ENCODE results near the gene SYT7.

DNA sequence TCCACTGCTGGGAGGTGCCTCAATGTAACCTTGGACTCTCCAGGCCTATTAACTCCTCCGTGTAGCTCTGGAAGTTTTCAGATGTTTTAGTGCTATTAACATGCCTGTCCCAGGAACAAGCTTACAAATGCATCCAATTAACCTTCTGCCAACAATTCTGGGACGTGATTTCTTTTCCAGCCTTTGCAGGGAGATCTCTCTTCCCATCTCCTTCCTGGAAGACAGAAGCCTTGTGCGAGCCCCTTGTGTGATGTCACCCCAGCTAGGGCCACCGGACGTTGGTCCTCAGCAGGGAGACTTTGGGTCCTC is 47.7 kb upstream of the SYT7 start:
- TF ChIP-seq JUND (IDR thresholded peaks at IDR 0.05; ENCODE audit: low read depth, low read length), result no peak
- TF ChIP-seq EZH2 (IDR thresholded peaks at IDR 0.05; ENCODE audit: borderline replicate concordance, control insufficient read depth, low read depth, low read length), result no peak
- no peak for TF ChIP-seq JUNB (IDR thresholded peaks at IDR 0.05)
- TF ChIP-seq, protein P1, sequence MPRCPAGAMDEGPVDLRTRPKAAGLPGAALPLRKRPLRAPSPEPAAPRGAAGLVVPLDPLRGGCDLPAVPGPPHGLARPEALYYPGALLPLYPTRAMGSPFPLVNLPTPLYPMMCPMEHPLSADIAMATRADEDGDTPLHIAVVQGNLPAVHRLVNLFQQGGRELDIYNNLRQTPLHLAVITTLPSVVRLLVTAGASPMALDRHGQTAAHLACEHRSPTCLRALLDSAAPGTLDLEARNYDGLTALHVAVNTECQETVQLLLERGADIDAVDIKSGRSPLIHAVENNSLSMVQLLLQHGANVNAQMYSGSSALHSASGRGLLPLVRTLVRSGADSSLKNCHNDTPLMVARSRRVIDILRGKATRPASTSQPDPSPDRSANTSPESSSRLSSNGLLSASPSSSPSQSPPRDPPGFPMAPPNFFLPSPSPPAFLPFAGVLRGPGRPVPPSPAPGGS (IDR thresholded peaks at IDR 0.05; ENCODE audit: borderline replicate concordance, insufficient read depth, low read depth, low read length, poor library complexity, severe bottlenecking), result no peak
- TF ChIP-seq POLR2A (IDR thresholded peaks at IDR 0.05; ENCODE audit: low read depth, low read length), result no peak
- no peak for TF ChIP-seq SIN3A (IDR thresholded peaks at IDR 0.05; ENCODE audit: low read depth, low read length)
- TF ChIP-seq MYC (IDR thresholded peaks at IDR 0.05; ENCODE audit: insufficient read depth, insufficient read length, insufficient replicate concordance, low read length, severe bottlenecking), result no peak
- TF ChIP-seq, protein P2, sequence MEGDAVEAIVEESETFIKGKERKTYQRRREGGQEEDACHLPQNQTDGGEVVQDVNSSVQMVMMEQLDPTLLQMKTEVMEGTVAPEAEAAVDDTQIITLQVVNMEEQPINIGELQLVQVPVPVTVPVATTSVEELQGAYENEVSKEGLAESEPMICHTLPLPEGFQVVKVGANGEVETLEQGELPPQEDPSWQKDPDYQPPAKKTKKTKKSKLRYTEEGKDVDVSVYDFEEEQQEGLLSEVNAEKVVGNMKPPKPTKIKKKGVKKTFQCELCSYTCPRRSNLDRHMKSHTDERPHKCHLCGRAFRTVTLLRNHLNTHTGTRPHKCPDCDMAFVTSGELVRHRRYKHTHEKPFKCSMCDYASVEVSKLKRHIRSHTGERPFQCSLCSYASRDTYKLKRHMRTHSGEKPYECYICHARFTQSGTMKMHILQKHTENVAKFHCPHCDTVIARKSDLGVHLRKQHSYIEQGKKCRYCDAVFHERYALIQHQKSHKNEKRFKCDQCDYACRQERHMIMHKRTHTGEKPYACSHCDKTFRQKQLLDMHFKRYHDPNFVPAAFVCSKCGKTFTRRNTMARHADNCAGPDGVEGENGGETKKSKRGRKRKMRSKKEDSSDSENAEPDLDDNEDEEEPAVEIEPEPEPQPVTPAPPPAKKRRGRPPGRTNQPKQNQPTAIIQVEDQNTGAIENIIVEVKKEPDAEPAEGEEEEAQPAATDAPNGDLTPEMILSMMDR (IDR thresholded peaks at IDR 0.05 in 2 of 3, conservative IDR thresholded peaks at IDR 0.05 in 1 of 3; ENCODE audit: control insufficient read depth in 2 of 3, extremely low read depth in 1 of 3, insufficient read depth in 1 of 3, low read depth in 3 of 3, low read length in 3 of 3), result no peak
- TF ChIP-seq, protein P3, sequence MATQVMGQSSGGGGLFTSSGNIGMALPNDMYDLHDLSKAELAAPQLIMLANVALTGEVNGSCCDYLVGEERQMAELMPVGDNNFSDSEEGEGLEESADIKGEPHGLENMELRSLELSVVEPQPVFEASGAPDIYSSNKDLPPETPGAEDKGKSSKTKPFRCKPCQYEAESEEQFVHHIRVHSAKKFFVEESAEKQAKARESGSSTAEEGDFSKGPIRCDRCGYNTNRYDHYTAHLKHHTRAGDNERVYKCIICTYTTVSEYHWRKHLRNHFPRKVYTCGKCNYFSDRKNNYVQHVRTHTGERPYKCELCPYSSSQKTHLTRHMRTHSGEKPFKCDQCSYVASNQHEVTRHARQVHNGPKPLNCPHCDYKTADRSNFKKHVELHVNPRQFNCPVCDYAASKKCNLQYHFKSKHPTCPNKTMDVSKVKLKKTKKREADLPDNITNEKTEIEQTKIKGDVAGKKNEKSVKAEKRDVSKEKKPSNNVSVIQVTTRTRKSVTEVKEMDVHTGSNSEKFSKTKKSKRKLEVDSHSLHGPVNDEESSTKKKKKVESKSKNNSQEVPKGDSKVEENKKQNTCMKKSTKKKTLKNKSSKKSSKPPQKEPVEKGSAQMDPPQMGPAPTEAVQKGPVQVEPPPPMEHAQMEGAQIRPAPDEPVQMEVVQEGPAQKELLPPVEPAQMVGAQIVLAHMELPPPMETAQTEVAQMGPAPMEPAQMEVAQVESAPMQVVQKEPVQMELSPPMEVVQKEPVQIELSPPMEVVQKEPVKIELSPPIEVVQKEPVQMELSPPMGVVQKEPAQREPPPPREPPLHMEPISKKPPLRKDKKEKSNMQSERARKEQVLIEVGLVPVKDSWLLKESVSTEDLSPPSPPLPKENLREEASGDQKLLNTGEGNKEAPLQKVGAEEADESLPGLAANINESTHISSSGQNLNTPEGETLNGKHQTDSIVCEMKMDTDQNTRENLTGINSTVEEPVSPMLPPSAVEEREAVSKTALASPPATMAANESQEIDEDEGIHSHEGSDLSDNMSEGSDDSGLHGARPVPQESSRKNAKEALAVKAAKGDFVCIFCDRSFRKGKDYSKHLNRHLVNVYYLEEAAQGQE (IDR thresholded peaks at IDR 0.05; ENCODE audit: low read depth, low read length), result no peak
- TF ChIP-seq TCF12 (IDR thresholded peaks at IDR 0.05; ENCODE audit: low read depth, low read length), result no peak
- no peak for TF ChIP-seq IRF4 (IDR thresholded peaks at IDR 0.05; ENCODE audit: low read depth, low read length)
- TF ChIP-seq POLR2AphosphoS5 (IDR thresholded peaks at IDR 0.05; ENCODE audit: low read length), result no peak
- TF ChIP-seq, protein P4, sequence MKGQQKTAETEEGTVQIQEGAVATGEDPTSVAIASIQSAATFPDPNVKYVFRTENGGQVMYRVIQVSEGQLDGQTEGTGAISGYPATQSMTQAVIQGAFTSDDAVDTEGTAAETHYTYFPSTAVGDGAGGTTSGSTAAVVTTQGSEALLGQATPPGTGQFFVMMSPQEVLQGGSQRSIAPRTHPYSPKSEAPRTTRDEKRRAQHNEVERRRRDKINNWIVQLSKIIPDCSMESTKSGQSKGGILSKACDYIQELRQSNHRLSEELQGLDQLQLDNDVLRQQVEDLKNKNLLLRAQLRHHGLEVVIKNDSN (IDR thresholded peaks at IDR 0.05; ENCODE audit: borderline replicate concordance, extremely low read length, insufficient read depth, low read depth, low read length), result no peak

All from GM12878 (cell line).